Measurements from ENCODE around the gene THAP3.

The THAP3 gene

DNA sequence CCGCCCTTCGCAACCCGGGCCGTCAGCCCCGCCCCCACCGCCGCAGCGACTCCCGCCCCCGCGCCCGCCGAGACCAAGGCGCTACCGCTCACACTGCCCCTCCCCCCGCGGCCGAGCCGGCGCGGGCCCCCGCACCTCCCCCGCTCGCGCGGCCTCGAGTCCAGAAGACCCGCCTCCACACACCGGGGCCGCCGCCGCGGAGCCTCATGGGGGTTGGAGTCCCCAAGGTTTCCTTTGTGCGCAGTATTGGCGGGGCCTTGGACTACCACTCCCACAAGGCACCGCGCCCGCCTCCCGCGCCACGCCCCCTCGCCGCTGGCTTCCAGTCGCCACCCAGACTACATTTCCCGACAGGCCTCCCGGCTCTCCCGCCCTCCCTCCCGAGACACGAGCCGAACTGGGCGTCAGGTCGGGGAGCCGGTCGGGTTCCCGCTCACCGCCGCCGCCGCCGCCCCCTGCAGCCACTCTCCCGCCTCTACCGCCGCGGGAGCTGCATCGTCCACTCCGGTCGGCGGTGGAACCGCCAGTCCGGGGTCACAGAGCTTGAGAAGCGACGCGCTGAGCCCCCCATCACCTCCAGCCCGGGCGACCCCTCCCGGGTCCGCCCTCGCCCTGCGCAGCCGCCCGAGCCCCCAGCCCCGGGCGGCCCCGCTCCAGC is 11.2 kb upstream of the THAP3 start, which contains the start of gene PHF13:
TSS of gene PHF13 (plus strand) at position 371 of the 658 bp plus-strand sequence. CDS start 336 bp downstream, outside the sequence.
- TF ChIP-seq, protein P1, sequence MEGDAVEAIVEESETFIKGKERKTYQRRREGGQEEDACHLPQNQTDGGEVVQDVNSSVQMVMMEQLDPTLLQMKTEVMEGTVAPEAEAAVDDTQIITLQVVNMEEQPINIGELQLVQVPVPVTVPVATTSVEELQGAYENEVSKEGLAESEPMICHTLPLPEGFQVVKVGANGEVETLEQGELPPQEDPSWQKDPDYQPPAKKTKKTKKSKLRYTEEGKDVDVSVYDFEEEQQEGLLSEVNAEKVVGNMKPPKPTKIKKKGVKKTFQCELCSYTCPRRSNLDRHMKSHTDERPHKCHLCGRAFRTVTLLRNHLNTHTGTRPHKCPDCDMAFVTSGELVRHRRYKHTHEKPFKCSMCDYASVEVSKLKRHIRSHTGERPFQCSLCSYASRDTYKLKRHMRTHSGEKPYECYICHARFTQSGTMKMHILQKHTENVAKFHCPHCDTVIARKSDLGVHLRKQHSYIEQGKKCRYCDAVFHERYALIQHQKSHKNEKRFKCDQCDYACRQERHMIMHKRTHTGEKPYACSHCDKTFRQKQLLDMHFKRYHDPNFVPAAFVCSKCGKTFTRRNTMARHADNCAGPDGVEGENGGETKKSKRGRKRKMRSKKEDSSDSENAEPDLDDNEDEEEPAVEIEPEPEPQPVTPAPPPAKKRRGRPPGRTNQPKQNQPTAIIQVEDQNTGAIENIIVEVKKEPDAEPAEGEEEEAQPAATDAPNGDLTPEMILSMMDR (IDR thresholded peaks at IDR 0.05; ENCODE audit: control insufficient read depth, insufficient read depth, low read depth, low read length, missing control alignments): no peak
- H3K4me3 ChIP-seq (ENCODE audit: control insufficient read depth, low read depth, low read length): peak within 1 kb of the TSS; percentile 82
- DNase-seq (ENCODE audit: low read depth): peak; percentile 95

DNA sequence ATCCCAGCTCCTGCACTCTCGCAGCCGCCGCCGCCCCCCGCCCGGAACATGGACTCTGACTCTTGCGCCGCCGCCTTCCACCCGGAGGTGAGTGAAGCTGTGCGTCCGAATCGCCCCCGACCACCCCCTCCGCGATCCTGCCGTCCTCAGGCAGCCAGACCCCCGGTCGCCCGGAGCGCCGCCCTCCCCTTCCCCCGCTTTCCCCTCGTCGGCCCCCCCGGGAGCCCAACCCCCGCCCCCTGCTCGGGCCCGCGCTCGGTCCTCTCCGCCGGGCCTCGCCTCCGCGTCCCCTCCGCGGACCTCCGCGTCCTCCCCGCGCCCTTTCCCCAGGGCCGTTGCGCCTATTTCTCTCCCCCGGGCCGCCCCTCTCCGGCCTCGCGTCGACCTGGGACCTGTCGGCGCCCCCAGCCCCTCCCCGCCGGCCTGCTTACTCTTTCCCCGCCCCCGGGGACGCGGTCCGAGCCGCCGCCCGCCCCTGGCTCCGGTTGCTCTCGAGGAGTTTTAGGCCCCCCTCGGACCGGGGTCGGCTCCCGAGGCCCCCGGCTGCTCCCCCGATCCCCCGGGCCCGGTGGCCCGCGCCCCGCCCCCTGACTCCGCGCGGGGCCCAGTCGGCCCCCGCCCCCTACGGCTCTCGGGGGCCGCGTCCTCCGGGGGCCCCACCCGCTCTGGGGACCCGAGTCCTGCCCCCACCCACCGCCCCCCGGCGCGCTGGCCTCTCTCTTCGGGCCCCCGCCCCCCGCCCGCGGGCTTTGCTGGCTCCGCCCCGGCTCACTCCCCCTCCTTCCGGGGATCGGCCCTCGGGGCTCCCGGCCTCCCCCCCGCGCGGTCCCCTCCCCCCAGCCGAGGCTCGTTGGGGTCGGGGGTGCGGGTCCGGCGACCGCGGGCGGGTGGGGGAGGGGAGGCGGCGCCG is 10.4 kb upstream of the THAP3 start:
- DNase-seq (ENCODE audit: low read depth): no peak

DNA sequence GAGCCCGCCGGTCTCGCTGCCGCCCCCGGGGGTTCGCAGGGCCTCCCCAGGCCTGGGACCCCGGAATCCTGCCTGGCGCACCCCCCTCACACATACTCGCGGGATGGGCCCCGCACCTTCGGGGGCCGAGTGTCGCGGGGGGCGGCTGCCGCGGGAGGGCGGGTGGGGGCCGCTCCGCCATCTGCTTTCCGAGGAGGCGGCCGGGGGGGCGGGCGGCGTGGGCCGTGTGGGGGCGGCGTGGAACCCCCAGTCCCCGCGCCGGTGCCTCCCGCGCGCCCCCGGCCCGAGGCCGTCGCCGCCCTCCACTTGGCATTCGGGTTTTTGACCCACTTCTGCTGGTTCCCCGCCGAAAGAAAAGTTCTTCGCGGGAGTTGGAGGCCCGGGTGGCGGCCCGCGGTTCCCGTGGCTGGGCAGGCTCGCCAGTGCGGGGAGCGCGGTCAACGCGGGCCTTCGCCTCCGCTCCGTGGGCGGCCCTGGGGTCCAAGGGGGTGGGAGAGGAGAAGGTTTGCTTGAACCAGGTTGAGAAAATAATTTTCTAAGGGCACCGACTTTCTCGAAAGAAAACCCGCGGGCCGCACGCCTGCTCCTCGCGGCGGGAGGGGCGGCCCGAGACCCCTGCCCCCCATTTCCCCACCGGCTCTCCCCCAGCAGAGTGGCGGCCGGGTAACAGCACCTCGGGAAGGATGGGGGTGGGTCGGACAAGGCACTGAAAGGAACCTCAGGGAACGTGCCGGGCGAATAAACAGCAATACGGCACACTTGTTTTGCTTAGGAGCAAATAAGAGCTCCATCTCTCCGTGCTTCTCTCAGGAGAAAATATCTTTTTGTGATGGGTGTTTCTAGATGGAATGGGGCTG is 9.5 kb upstream of the THAP3 start:
- DNase-seq (ENCODE audit: low read depth): no peak
- TF ChIP-seq, protein P1 (IDR thresholded peaks at IDR 0.05; ENCODE audit: control insufficient read depth, insufficient read depth, low read depth, low read length, missing control alignments): no peak
- H3K4me3 ChIP-seq (ENCODE audit: control insufficient read depth, low read depth, low read length): peak overlapping the region; percentile 82

More for the DNA sequence above, 10.4 kb upstream of the THAP3 start:
- TF ChIP-seq, protein P1 (IDR thresholded peaks at IDR 0.05; ENCODE audit: control insufficient read depth, insufficient read depth, low read depth, low read length, missing control alignments): no peak
- H3K4me3 ChIP-seq (ENCODE audit: control insufficient read depth, low read depth, low read length): peak overlapping the region; percentile 82

DNA sequence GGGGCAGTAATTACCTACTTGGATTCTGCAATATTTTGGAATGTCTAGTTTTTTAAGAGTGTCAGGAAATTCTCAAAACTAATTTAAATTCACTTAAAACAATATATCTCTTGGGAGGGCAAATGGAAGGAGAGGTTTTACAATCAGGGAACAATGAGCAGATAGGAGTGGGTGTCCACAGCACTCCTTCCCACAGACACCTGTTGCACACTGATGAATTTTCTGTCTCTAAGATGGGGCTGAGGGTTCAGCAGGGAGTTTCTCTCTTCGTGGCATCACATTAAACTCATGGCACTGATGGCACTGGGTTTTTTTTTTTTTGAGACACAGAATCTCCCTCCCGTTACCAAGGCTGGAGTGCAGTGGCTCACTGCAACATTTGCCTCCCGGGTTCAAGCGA is 5.6 kb upstream of the THAP3 start:
- no peak overlapping the region for H3K4me3 ChIP-seq (ENCODE audit: control insufficient read depth, low read depth, low read length)
- TF ChIP-seq, protein P1 (IDR thresholded peaks at IDR 0.05; ENCODE audit: control insufficient read depth, insufficient read depth, low read depth, low read length, missing control alignments): no peak
- DNase-seq (ENCODE audit: low read depth): no peak

DNA sequence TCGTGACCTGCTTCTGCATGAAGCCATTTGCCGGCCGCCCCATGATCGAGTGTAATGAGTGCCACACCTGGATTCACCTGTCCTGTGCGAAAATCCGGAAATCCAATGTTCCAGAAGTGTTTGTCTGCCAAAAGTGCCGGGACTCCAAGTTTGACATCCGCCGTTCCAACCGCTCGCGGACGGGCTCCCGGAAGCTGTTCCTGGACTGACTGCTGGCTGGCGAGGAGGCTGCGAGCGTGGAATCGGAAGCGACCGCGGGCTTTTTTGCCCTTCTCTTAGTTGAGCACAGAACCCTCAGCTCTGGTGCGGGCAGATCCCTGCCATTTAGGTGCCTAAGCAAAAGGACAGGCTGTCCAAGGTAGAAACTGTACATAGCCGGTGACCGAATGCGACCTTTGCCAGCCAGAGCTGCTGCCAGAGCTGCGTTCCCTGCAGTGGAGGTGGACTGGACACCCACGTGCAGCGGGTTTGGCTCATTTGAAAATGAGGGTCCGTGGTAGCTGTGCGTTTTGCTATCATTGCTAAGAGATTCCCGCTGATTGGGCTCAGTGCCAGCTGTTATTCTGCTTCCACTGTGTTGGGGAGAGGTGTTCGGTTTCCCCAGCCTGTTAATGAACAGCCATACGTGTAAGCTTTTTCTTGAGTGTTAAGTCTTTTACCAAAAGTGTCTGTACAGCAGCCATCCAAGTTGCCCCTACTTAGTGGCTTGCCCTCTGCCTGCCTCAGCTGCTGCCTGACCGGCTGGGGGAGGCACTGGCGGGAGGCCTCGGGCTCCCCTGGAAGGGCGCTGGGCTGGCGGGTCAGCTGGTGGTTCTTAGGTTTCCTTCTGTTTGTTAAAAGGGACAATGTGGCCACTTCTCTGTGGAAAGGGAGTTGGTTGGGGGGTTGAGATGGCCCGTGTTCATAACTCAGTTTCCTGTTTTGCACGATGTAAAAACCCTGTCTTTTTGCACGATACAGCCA is 3.0 kb upstream of the THAP3 start:
- H3K4me3 ChIP-seq (ENCODE audit: control insufficient read depth, low read depth, low read length): no peak overlapping the region
- DNase-seq (ENCODE audit: low read depth): no peak
- TF ChIP-seq, protein P1 (IDR thresholded peaks at IDR 0.05; ENCODE audit: control insufficient read depth, insufficient read depth, low read depth, low read length, missing control alignments): no peak

Measured in AG09309 (cell line).